ENCODE data around the gene PLA2G3. TPM values are rescaled to one million over a fixed set of nuclear protein-coding genes. Genes with fewer than 3 reads are reported as not detected.

Gene PLA2G3
- total and polyA plus RNA-seq, 12 donors = 0.01 TPM; not detected in 11

DNA sequence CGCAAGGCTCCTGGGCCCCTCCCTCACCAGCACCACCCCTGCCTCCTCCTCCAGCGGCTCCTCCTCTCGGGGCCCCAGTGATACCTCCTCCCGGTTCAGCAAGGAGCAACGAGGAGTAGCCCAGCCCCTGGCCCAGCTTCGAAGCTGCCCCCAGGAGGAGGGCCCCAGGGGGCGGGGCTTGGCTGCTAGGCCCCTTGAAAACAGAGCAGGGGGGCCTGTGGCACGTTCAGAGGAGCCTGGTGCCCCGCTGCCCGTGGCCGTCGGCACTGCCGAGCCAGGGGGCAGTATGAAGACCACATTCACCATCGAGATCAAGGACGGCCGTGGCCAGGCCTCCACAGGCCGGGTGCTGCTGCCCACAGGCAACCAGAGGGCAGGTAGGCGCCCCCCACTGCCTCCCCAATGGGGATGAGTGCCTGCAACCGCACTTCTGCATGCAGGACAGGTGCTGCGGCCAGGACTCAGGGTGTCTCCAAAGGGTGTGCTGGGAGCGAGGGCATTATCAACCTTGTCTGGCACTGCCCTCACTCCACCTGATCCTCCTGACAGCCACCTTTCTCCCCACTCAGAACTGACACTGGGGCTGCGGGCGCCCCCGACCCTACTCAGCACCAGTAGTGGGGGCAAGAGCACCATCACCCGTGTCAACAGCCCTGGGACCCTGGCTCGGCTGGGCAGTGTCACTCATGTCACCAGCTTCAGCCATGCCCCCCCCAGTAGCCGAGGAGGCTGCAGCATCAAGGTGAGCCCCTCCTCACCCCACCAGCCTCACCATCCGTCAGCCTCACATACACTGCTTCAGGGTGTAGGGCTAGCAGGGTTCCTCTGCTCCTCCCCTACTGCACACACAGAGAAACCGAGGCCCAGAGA lies 49.0 kb downstream of the PLA2G3 start:
- Histone ChIP-seq H3K4me1 (peaks cover 0 to 83% (median 37%) of the 10 kb centered on the region in 9 donors), H3K9me3 (no peaks in the 10 kb centered on the region), H3K36me3 (peaks cover 0 to 99% (median 77%) of the 10 kb centered on the region in 9 donors), H3K27me3 (no peaks in the 10 kb centered on the region), H3K4me3 (no peak overlapping the region), H3K27ac (peak overlapping the region in 4 of 10 donors; percentile 6 to 97 (median 63))
- no peak for ATAC-seq
- peak; percentile 6 to 20 for DNase-seq
- no peak for TF ChIP-seq CTCF (IDR thresholded peaks at IDR 0.05)
- WGBS, 2 donors = 71 to 74% methylated on average over 29 of the region's 29 CpGs
- intact Hi-C loops (cut with DNase I) = loop anchor here in 4 of 10 donors (5.0 to 10.0 kb wide), 3 partner anchors 53 to 123 kb away; partner anchors contain the start of genes PLA2G3 (in 2 of the 4) and LIMK2 (in 1 of the 4)

DNA sequence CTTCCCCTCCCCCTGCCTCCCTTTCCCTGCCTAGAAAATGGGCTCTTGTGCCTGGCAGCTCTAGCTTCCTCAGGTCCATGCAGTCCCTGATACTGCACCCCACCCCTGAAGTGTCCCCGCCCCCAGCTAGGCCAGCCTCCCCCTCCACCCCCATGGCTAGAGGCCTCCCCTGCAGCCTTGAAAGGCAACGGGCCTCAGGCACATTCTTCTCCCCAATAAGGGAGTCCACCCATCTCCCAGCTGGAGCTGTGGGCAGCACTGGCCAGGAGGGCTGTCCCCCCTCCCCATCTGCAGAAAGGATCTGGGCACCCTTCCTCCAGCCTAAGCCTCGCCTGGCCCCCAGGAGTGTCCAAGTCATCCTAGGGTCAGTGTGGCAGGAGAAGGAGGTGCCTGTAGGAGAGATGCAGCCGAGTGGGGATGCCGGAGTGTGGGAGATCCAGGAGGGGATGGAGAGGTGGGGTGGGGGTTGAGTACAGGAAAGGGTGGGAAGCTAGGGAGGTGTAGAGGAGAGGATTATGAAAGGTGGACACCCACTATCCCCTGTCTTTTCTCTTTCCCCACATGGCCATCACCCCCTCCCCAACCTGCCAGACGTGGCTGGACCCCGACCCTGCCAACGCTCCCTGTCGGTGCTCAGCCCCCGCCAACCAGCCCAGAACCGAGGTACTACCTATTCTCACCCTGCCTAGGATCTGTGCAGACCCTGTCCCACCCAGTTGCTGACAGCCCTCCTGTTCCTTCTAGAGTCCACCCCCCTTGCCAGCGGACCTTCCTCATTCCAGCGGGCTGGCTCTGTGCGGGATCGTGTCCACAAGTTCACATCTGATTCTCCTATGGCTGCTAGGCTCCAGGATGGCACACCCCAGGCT lies 49.9 kb downstream of the PLA2G3 start:
- H3K4me1 ChIP-seq = peaks cover 3 to 84% (median 39%) of the 10 kb centered on the region in 9 donors
- H3K9me3 ChIP-seq = no peaks in the 10 kb centered on the region
- WGBS, 2 donors = 83 to 88% methylated on average over 15 of the region's 15 CpGs
- no peaks in the 10 kb centered on the region for H3K27me3 ChIP-seq
- H3K4me3 ChIP-seq = no peak overlapping the region
- H3K27ac ChIP-seq = peak overlapping the region in 3 of 10 donors; percentile 15 to 45 (median 35)
- no peak for TF ChIP-seq CTCF (IDR thresholded peaks at IDR 0.05)
- H3K36me3 ChIP-seq = peaks cover 0 to 99% (median 68%) of the 10 kb centered on the region in 9 donors
- intact Hi-C loops (cut with DNase I) = loop anchor here in 4 of 10 donors (5.0 to 10.0 kb wide), 3 partner anchors 54 to 124 kb away; partner anchors contain the start of genes PLA2G3 (in 2 of the 4) and LIMK2 (in 1 of the 4)
- DNase-seq (peak in 1 of 2 donors; percentile 16), ATAC-seq (no peak)

- H3K4me1 ChIP-seq = peaks cover 3 to 80% (median 43%) of the 10 kb centered on the region in 9 donors
Observed at GRCh38 chr22:31089160-31090100, 50.9 kb downstream of the PLA2G3 start.

More at GRCh38 chr22:31089160-31090100, 50.9 kb downstream of the PLA2G3 start:
- peak; percentile 5 to 71 for DNase-seq
- Histone ChIP-seq H3K27ac (peak overlapping the region in 8 of 10 donors; percentile 24 to 65 (median 40)), H3K27me3 (no peaks in the 10 kb centered on the region), H3K9me3 (no peaks in the 10 kb centered on the region), H3K36me3 (peaks cover 0 to 88% (median 60%) of the 10 kb centered on the region in 9 donors), H3K4me3 (no peak overlapping the region)
- 71 to 73% methylated on average over 9 of the region's 9 CpGs for whole genome bisulfite sequencing, 2 donors
- intact Hi-C loops (cut with DNase I) = loop anchor here (1.0 to 10.0 kb wide), 8 partner anchors 55 to 145 kb away; partner anchors contain the start of genes PLA2G3 (in 2 of the 10) and LIMK2 (in 1 of the 10)
- TF ChIP-seq CTCF (IDR thresholded peaks at IDR 0.05) = peak; percentile 69 to 89 (median 82)
- peak in 4 of 8 donors; percentile 7 to 22 (median 20) for ATAC-seq
